MG63 (cell line): Measurements from ENCODE around the gene WDR55. TPM values are rescaled to one million over a fixed set of nuclear protein-coding genes. Genes with fewer than 3 reads are reported as not detected.
A peak's percentile ranks its signal among the peaks of the same experiment; 100 is the strongest.
"Not testable (repeated sequence)": the region's sequence is repeated elsewhere in the genome, so short reads cannot be mapped to it uniquely, and the experiment has no call there.

Experiments
- DNase-seq: peaks from one replicate; pipeline ENCODE4 v3.0.0-alpha.2; 2020
- H3K27me3 ChIP-seq: fragments of 250-450 bp; sonication (Bioruptor Pico); 2 replicates; pipeline ENCODE4 v1.5.1; 2020; ENCODE audit warnings: mild to moderate bottlenecking, moderate library complexity
- H3K36me3 ChIP-seq: fragments of 250-450 bp; sonication (Bioruptor Pico); 2 replicates; pipeline ENCODE4 v1.5.1; 2020; ENCODE audit warnings: mild to moderate bottlenecking, moderate library complexity
- H3K4me3 ChIP-seq: fragments of 250-450 bp; sonication (Bioruptor Pico); 2 replicates; pipeline ENCODE4 v1.5.1; 2020; ENCODE audit warnings: mild to moderate bottlenecking, moderate library complexity
- H3K9me3 ChIP-seq: fragments of 250-450 bp; sonication (Bioruptor Pico); 2 replicates; pipeline ENCODE4 v1.5.1; 2020; ENCODE audit warnings: mild to moderate bottlenecking, moderate library complexity
- total RNA-seq: library from RNA; depleted of rRNA; stranded (reverse); fragments of >200 nt; shearing (Covaris generic); gene quantifications from 2 replicates; pipeline ENCODE4 v1.2.3, GENCODE V29; 2014; ENCODE audit warnings: low replicate concordance

Gene WDR55
- total RNA-seq, 1 experiment from 2014 or later: 38.9 TPM

DNA sequence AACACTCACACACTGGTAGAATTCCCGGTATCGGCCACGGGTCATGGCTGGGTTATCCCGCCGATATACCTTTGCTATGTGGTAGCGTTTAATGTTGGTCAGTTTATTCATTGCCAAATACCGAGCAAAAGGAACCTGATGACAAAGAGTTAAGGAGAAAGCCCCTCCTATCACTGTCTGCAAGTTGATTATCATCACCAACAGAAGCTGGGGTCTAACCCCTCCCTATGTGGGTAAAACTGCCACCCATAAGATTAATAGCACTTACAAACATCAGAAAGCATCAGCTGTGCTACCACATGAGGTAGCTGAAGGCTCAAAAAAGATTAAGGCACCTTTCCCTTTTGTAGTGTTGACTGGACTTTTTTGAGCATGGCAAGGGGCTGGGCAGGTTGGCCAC, 14.3 kb downstream of the WDR55 start:
- Histone ChIP-seq H3K27me3 (no peaks in the 10 kb centered on the region), H3K36me3 (peaks cover 87% of the 10 kb centered on the region), H3K9me3 (no peaks in the 10 kb centered on the region), H3K4me3 (no peak overlapping the region)
- no peak for DNase-seq

DNA sequence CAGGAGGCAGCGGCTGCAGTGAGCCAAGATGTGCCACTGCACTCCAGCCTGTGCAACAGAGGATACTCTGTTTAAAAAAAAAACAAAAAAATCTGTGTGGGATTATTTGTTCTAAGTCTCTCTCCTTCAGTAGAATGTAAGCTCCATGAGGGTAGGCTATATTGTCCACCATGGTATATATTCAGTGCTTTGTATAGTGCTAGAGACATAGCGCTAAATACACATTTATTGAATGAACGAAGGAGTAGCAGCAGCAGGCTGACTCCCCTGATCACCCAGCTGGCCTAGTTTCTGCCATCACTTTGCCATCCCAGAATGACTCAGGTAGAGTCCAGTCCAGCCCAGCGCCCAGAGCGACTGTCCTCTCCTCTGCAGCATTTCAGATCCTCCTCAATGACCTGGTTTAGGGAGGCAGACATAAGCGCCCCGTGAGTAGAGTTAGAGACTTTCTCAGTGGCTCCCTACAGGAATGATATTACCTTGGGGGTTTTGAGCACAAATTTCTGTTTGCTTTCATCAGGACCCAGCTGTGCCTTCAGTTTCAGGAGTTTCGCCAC, 25.8 kb downstream of the WDR55 start:
- Histone ChIP-seq H3K9me3 (no peaks in the 10 kb centered on the region), H3K4me3 (peak overlapping the region; percentile 85), H3K36me3 (peaks cover 72% of the 10 kb centered on the region), H3K27me3 (no peaks in the 10 kb centered on the region)
- no peak for DNase-seq

DNA sequence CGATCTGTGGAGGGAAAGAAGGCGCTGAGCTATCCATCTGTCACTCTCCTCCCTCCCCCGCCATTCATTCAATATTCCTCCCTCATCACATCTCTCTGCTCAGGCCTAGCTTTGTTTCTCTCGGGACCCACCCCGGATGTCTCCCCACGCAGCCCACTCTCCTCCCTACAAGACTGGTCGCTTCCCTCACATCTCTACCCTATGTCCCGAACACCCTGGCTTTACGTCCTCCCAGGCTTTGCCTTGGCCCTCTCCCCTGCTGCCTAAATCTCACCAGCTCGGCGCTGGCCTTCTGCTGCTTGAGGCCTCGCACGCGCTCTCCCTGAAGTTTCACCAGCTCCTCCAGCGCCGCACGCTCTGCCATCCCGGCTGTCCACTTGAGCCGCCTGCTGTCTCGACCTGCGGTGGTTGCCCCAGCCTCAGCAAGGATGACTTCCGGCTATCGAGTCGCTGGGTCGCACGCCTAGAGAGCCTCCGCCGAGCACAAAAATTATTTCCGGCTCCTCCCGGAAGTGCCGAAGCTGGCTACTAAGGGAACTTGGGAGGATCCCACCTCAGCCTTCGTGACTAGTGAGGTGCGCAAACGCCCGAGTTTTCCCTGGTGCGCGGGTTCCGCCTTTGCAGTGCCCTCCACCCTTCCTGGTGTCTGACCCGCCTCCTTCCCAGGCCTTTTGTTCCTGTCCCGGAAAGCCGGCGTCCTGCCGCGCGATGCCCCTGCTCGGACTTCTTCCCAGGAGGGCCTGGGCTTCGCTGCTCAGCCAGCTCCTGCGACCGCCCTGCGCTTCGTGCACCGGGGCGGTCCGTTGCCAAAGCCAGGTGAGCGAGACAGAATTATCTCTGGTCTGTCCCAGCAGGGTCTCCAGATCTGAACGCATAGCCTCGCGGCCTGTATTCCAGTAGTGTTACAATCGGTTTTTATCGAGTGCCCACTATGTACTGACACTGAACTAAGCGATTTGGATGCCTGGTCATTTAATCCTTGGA, 26.5 kb downstream of the WDR55 start, which contains the start of the genes HARS1 and HARS2:
Gene HARS1, minus strand, starts transcription at position 430 of the 984 bp plus-strand sequence. Its CDS starts 66 bp downstream, at position 364.
Gene HARS2, plus strand, starts transcription at position 515 of the 984 bp plus-strand sequence. Its CDS starts 194 bp downstream, at position 709.
- H3K36me3 ChIP-seq: peaks cover 74% of the 10 kb centered on the region
- H3K4me3 ChIP-seq: peak within 1 kb of the TSS; percentile 85
- DNase-seq: peak; percentile 99
- H3K9me3 ChIP-seq: no peaks in the 10 kb centered on the region
- no peaks in the 10 kb centered on the region for H3K27me3 ChIP-seq

DNA sequence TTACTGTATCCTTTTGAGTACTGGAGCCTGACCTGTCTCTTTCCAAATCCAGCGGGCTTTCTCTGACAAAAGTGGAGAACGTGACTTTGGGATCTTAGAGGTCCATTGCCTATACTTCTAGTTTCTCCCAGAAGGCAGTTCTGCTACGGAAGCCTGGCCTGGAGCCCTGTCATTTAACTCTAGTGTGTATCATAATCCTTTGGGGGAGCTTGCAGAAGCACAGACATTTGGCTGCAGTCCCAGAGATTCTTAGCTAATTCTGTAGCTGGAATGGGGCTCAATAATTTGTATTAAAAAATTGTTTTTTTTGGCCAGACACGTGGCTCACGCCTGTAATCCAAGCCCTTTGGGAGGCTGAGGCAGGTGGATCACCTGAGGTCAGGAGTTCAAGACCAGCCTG, 29.6 kb downstream of the WDR55 start:
- H3K36me3 ChIP-seq: peaks cover 79% of the 10 kb centered on the region
- H3K27me3 ChIP-seq: no peaks in the 10 kb centered on the region
- no peak overlapping the region for H3K4me3 ChIP-seq
- no peak for DNase-seq
- H3K9me3 ChIP-seq: no peaks in the 10 kb centered on the region

DNA sequence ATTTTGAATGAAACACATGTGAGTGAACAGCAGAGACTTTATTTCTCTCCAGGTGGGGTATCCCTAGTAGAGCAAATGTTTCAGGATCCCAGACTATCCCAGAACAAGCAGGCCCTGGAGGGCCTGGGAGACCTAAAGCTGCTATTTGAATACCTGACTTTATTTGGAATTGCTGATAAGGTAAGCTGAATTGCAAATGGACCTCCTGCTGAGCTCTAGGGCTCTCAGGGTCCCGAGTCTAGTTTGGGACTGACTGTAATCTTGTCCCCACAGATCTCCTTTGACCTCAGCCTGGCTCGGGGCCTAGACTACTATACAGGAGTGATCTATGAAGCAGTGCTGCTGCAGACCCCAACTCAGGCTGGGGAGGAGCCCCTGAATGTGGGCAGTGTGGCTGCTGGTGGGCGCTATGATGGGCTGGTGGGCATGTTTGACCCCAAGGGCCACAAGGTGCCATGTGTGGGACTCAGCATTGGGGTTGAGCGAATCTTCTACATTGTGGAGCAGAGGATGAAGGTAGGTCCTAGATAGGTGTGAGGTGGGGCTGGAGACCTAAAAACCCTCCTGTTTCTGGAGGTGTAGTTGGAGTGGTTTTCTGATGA, 32.3 kb downstream of the WDR55 start:
- Histone ChIP-seq H3K9me3 (no peaks in the 10 kb centered on the region), H3K36me3 (peaks cover 93% of the 10 kb centered on the region), H3K27me3 (no peaks in the 10 kb centered on the region), H3K4me3 (no peak overlapping the region)
- DNase-seq: no peak

DNA sequence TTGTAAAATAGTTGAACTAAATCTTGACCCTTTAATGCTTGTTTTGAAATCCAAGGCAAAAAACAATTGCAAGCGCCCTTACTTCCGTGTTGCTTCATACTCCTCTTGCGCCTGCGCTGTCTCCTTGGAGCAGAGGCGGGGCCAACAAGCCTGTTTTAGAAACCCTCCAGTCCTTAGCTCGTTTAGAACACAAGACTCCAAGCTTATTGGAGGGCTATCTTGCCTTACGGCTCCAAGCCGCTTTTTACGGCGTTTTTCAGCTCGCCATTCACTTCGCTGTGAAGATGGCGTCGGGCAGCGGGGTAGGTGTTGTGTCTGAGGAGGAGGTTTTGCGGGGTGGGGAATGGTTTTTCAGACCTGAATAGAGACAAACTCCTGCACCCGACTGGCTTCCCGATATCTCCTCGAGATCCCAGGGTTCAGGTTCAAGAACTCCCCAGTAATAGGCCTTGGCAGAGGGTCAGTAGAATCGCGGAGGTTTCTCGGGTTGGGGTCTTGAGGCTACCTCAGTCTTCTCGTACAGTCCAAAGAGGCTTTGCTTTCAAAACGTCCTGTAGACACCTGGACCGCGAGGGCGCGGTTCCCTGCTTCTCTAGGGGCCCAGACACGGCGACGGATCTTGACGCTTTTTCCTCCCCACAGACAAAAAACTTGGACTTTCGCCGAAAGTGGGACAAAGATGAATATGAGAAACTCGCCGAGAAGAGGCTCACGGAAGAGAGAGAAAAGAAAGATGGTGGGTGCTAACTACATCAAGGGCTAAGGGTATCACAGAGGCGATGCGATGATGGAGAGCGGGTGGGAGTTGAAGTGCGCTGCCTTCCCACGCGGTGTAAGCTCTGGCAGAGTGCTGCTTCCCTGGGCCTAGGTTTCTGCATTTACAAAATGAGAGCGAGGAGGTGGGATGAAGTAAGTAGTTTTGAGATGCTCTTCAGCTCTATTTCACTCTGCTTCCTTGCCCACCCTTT, 35.8 kb downstream of the WDR55 start, which contains the start of gene ZMAT2:
Gene ZMAT2, plus strand, starts transcription at position 271 of the 968 bp plus-strand sequence. Its CDS starts 14 bp downstream, at position 285.
- peak; percentile 98 for DNase-seq
- Histone ChIP-seq H3K9me3 (no peaks in the 10 kb centered on the region), H3K27me3 (no peaks in the 10 kb centered on the region), H3K4me3 (peak within 1 kb of the TSS; percentile 85), H3K36me3 (peaks cover 94% of the 10 kb centered on the region)

DNA sequence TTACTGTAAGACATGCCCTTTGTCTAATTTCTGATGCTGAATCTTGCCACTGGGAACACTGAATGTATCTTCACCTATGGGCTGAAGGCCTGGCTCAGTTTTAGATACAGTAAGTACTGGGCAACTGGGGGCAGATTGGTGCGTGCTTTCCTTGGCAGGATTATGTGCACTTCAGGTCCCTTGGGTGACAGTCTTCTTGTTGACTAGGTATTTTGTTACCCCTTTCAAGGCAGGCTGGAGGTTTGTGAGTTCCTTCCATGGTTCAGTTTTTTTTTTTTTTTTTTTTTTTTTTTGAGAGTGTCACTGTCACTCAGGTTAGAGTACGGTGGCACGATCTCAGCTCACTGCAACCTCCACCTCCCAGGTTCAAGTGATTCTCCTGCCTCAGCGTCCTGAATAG, 43.1 kb downstream of the WDR55 start:
- no peak overlapping the region for H3K4me3 ChIP-seq
- H3K9me3 ChIP-seq: no peaks in the 10 kb centered on the region
- H3K27me3 ChIP-seq: no peaks in the 10 kb centered on the region
- H3K36me3 ChIP-seq: peaks cover 44% of the 10 kb centered on the region
- DNase-seq: no peak

DNA sequence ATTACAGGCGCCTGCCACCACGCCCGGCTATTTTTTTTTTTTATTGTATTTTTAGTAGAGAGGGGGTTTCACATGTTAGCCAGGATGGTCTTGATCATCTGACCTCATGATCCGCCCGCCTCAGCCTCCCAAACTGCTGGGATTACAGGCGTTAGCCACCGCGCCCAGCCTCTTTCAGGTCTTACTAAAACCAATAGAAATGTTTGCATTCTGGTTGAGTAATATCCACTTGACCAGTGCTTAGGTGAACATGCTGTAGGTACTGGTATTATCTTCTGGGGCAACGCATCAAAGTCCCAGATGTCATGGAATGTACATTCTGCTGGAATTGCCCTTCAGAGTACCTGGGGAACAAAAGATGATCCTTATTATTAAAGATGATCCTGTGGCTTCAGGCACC, 44.1 kb downstream of the WDR55 start:
- H3K36me3 ChIP-seq: peaks cover 35% of the 10 kb centered on the region
- not testable (repeated sequence) for H3K9me3 ChIP-seq, H3K27me3 ChIP-seq, H3K4me3 ChIP-seq, DNase-seq

DNA sequence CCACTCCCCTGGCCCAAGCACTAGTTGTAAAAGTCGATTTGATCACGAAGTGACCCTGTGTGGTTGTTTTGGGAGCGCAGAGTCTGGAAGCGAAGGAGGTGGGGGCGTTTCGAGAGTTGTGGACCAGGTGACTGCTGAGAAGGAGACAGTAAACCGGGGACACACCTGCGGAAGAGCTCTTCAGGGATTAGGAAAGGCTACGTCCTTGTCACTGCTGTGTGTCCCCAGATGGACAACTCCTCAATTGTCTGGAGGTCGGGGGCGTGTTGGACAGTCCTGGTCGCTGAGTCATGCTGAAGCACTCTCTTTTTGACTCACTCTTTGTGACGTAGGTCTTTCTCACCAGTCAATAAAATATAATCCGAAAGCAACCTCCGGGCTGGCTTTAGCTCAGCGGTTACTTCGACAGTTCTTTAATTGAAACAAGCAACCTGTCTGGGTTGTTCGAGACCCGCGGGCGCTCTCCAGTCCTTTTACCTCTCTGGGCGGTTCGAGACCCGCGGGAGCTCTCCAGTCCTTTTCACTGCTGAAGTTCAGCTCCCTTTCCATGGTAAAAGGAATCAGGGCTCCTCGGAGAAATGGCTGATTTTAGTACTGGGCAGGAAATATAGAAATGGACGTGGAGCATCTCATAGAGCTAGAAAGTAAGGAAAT, 46.3 kb downstream of the WDR55 start:
- Histone ChIP-seq H3K4me3 (peak overlapping the region; percentile 69), H3K9me3 (no peaks in the 10 kb centered on the region), H3K36me3 (peaks cover 13% of the 10 kb centered on the region), H3K27me3 (no peaks in the 10 kb centered on the region)
- DNase-seq: peak; percentile 96

DNA sequence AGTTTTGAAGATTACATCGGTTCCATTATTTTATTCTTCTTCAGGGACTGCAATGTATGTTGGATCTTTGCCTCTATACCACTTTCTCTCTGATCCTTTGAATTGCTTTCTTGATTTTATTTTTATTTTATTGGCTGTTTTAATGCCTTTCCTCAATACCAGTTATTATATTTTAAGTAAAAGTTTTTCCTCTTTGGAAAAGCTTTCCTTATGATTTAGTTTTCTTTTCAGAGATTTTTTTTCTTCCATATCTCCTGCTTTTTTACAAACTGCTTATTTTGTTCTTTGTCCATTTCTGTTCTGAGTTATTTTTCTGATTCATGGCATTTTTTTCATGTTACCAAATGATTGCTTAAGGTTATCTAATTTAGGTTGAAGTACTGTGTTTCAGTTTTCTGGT, 47.1 kb downstream of the WDR55 start:
- DNase-seq: no peak
- no peaks in the 10 kb centered on the region for H3K27me3 ChIP-seq
- H3K4me3 ChIP-seq: peak overlapping the region; percentile 6; the same call in 1 of the 2 replicates
- no peaks in the 10 kb centered on the region for H3K9me3 ChIP-seq
- peaks cover 8% of the 10 kb centered on the region for H3K36me3 ChIP-seq

DNA sequence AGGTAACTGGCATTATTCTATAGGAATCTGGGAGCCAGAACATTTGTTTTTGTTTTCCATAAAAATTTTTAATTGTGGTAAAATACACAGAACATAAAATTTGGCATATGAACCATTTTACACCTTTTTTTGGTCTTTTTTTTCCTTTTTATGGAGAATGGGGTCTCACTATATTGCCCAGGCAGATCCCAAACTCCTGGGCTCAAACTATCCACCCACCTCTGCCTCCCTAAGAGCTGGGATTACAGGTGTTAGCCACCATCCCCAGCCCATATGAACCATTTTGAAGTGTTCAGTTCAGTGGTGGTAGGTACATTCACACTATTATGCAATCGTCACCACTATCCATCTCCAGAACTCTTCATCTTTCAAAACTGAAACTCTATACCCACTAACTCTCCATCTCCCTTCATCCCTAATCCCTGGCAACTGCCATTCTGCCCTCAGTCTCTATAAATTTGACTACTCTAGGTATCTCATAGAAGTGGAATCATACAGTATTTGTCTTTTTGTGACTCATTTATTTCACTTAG, 48.9 kb downstream of the WDR55 start:
- no peak overlapping the region for H3K4me3 ChIP-seq
- no peaks in the 10 kb centered on the region for H3K36me3 ChIP-seq
- DNase-seq: no peak
- no peaks in the 10 kb centered on the region for H3K9me3 ChIP-seq
- H3K27me3 ChIP-seq: no peaks in the 10 kb centered on the region

DNA sequence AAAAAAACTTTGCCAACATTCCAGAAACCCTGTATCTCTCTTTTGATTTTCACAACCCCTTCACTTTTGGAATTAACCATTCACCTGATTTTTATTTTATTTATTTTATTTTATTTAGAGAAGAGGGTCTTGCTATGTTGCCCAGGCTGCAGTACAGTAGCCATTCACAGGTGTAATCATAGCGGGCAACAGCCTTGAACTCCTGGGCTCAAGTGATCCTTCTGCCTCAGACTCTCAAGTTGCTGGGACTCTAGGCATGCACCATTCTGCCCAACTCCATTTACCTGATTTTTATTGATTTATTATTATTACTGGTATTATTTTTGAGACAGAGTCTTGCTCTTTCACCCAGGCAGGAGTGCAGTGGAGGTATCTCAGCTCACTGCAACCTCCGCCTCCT, 51.5 kb downstream of the WDR55 start:
- H3K36me3 ChIP-seq, H3K4me3 ChIP-seq, H3K9me3 ChIP-seq, DNase-seq, H3K27me3 ChIP-seq: not testable (repeated sequence)

DNA sequence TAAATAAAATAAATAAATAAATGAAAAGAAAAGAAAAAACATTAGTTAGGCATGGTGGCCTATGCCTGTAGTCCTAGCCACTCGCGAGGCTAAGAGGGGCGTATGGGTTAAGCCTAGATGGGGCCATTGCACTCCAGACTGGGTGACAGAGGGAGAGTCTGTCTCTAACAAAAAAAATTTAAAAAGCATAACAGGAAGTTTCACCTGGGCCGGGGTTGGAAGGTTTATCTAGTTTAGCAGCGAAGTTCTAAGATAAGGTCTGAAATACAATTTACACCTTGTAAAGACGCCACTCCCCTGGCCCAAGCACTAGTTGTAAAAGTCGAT, 53.5 kb downstream of the WDR55 start:
- no peaks in the 10 kb centered on the region for H3K36me3 ChIP-seq
- H3K4me3 ChIP-seq: peak overlapping the region; percentile 34
- no peaks in the 10 kb centered on the region for H3K9me3 ChIP-seq
- DNase-seq: no peak
- H3K27me3 ChIP-seq: no peaks in the 10 kb centered on the region

DNA sequence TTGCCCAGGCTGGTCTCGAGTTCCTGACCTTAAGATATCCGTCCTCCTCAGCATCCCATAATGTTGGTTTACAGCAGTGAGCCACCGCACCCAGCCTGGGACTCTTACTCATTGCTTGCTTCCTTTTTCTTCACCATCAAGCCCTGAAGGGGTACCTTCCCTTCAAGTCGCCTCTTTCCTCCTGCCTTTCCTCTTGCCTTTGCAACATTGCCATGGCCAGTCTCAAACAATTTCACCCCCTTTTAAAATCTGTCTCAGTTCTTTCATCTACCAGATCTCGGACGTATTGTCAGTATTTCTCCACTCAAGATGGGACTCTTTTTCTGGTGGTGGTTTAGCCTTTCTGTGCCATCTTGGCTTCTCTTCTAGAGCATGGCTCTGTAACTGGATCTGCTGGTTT, 56.0 kb downstream of the WDR55 start:
- not testable (repeated sequence) for H3K9me3 ChIP-seq, H3K36me3 ChIP-seq, DNase-seq, H3K27me3 ChIP-seq, H3K4me3 ChIP-seq

DNA sequence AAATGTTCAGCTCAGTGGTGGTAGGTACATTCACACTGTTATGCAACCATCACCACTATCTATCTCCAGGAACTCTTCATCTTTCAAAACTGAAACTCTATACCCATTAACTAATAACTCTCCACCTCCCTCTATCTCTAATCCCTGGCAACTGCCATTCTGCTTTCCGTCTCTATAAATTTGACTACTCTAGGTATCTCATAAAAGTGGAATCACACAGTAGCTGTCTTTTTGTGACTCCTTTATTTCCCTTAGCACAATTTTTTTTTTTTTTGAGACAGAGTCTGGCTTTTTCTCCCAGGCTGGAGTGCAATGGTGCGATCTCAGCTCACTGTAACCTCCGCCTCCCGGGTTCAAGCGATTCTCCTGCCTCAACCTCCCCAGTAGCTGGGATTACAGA, 56.7 kb downstream of the WDR55 start:
- not testable (repeated sequence) for DNase-seq, H3K4me3 ChIP-seq, H3K27me3 ChIP-seq, H3K9me3 ChIP-seq, H3K36me3 ChIP-seq
